ENCODE measurements around the gene XYLT1. TPM values are rescaled to one million over a fixed set of nuclear protein-coding genes. Genes with fewer than 3 reads are reported as not detected.

XYLT1 gene
- total and polyA plus RNA-seq, 9 of the 15 experiments (the other 6 are each of a cell fraction or from before 2014, with no cell fraction given): 0.03 to 0.09 (median 0.08) TPM; not detected in 6

- peak in 1 of 4 experiments; percentile 27 for DNase-seq (ENCODE audit: extremely low read depth in 1 of 4, low spot score in 3 of 4)
- Histone ChIP-seq H3K4me2 (ENCODE audit: insufficient read depth, low read length) (no peak overlapping the region), H3K9ac (ENCODE audit: insufficient read depth in 1 of 2, low read depth in 2 of 2, low read length in 2 of 2) (no peak overlapping the region), H3K4me1 (replicated peaks in 1 of 2; ENCODE audit: control insufficient read depth in 2 of 2, insufficient read depth in 2 of 2, low read length in 2 of 2) (peaks cover 0 to 3% of the 10 kb centered on the region in 2 experiments; a peak in 2 of 5 replicates), H3K9me3 (replicated peaks; ENCODE audit: control insufficient read depth, insufficient read depth, low read depth, low read length) (no peaks in the 10 kb centered on the region), H2AFZ (ENCODE audit: low read depth, low read length) (no peak overlapping the region), H3K27ac (ENCODE audit: extremely low read depth, low read depth, low read length) (no peak overlapping the region), H4K20me1 (replicated peaks; ENCODE audit: control insufficient read depth, insufficient read depth, low read length) (peaks cover 9% of the 10 kb centered on the region; the same call in 1 of the 2 replicates), H3K36me3 (ENCODE audit: control insufficient read depth, insufficient read depth, low read length) (no peaks in the 10 kb centered on the region), H3K27me3 (ENCODE audit: control insufficient read depth in 2 of 2, insufficient read depth in 2 of 2, low read length in 2 of 2) (no peaks in the 10 kb centered on the region), H3K4me3 (no peak overlapping the region), H3K79me2 (ENCODE audit: control insufficient read depth, insufficient read depth, low read length) (no peaks in the 10 kb centered on the region), H3K9me1 (ENCODE audit: control insufficient read depth, insufficient read depth, low read length) (no peaks in the 10 kb centered on the region)
- ChIA-PET POLR2A (no interaction called here), CTCF (ENCODE audit: low intra/inter-chr PET ratio) (no interaction called here)
- in situ Hi-C loops (cut with MboI): no loop called here
- no peak for FAIRE-seq
- TF ChIP-seq SFPQ (IDR thresholded peaks at IDR 0.05; ENCODE audit: low read depth, low read length) (no peak), RFX1 (IDR thresholded peaks at IDR 0.05) (peak; percentile 87), PCBP2 (IDR thresholded peaks at IDR 0.05; ENCODE audit: low read depth, low read length, poor library complexity, severe bottlenecking) (peak; percentile 26), PCBP1 (IDR thresholded peaks at IDR 0.05; ENCODE audit: low read depth, low read length, poor library complexity, severe bottlenecking) (peak; percentile 65), HNRNPK (IDR thresholded peaks at IDR 0.05; ENCODE audit: low read depth, low read length, poor library complexity, severe bottlenecking) (peak; percentile 25), ARNT (IDR thresholded peaks at IDR 0.05) (no peak)
- intact Hi-C loops (cut with micrococcal nuclease): no loop called here
- 24% methylated on average over 14 of the region's 16 CpGs for WGBS (ENCODE audit: insufficient coverage, low coverage, missing lambda C conversion rate)
- BruUV-seq (replicated peaks): no TSS peak
- no peak; the same call in 2 of the 3 replicates for ATAC-seq
Measured at GRCh38 chr16:17070882-17071592, 399.7 kb downstream of the XYLT1 start.

All from K562 (cell line).